OCI-LY1 (cell line): Measurements from ENCODE around the gene KMT5C.

ENCODE experiments used
- EZH2 ChIP-seq: fragments of 200-600 bp; sonication (generic), shearing (Covaris generic); IDR thresholded peaks from 2 replicates; pipeline ENCODE4 v1.8.0; 2017; ENCODE audit warnings: borderline replicate concordance, mixed run types, mild to moderate bottlenecking, antibody characterized with exemption, low read length, moderate library complexity, mixed read lengths
- TF ChIP-seq, protein P1 (sequence below): fragments of 200-600 bp; sonication (generic), shearing (Covaris generic); IDR thresholded peaks from 2 replicates; pipeline ENCODE4 v1.5.1; 2017; ENCODE audit warnings: mild to moderate bottlenecking, antibody characterized with exemption, low read length, moderate library complexity, mixed read lengths

DNA sequence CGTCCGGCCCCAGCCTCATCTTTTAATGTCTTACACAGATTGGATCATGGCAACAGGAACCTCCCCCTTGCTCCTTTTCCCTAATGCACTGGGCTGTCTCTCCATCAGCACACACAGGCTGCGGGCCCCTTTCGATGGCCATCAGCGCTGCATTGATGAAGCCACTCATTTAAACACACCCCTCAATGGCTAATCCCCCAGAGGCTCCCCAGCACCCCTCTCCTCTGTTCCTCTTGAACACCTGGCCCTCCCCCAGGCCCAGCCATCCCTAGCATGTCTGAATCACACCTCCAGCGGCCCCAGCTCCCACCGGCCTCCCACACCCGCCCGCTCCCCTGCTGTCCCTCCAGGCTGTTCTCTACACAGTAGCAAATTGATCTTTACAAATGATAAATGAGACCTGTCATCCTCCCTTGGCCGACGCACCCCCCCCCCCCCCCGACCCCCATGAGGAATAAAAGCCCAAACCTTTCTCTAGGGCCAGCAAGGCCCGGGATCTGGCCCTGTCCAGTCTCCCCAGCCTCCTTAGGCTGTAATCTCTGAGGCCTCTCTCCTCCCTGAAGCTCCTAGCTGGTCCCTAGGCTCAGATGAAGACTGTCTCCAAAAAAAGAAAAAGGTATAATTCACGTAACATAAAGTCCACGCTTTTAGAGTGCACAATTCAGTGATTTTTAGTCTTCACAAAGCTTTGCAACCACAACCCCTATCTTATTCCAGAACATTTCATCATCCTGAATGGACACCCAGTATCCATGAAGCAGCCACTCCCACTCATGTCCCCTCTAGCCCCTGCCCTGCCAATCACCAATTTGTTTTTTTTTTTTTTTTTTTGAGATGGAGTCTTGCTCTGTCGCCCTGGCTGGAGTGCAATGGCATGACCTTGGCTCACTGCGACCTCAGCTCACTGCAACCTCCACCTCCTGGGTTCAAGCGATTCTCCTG lies 53.4 kb downstream of the KMT5C start:
- TF ChIP-seq, protein P1, sequence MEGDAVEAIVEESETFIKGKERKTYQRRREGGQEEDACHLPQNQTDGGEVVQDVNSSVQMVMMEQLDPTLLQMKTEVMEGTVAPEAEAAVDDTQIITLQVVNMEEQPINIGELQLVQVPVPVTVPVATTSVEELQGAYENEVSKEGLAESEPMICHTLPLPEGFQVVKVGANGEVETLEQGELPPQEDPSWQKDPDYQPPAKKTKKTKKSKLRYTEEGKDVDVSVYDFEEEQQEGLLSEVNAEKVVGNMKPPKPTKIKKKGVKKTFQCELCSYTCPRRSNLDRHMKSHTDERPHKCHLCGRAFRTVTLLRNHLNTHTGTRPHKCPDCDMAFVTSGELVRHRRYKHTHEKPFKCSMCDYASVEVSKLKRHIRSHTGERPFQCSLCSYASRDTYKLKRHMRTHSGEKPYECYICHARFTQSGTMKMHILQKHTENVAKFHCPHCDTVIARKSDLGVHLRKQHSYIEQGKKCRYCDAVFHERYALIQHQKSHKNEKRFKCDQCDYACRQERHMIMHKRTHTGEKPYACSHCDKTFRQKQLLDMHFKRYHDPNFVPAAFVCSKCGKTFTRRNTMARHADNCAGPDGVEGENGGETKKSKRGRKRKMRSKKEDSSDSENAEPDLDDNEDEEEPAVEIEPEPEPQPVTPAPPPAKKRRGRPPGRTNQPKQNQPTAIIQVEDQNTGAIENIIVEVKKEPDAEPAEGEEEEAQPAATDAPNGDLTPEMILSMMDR = no peak
- TF ChIP-seq EZH2 = no peak
